GM23338 (cell line): ENCODE data around the gene USP6NL. TPM values are rescaled to one million over a fixed set of nuclear protein-coding genes. Genes with fewer than 3 reads are reported as not detected.

Experiments used
- ATAC-seq: fragments of 200-7000 bp; cut with Tn5 transposase; 3 replicates; pipeline ENCODE4 v1.9.1; 2020
- DNase-seq: peaks from one replicate; pipeline ENCODE4 v3.0.0-alpha.2; 2015; ENCODE audit warnings: low spot score
- H2AFZ ChIP-seq: fragments of 200-600 bp; sonication (generic); 2 replicates; pipeline ENCODE4 v1.8.0; 2016; ENCODE audit warnings: antibody characterized with exemption, mild to moderate bottlenecking, moderate library complexity
- H3F3A ChIP-seq: fragments of 200-600 bp; sonication (generic); replicated peaks from 2 replicates; pipeline ENCODE4 v1.8.0; 2017; ENCODE audit warnings: antibody characterized with exemption, mixed run types, low read depth
- H3K27ac ChIP-seq: fragments of 200-600 bp; sonication (generic); 2 replicates; pipeline ENCODE4 v1.6.1; 2016; ENCODE audit warnings: low read depth
- H3K27me3 ChIP-seq: fragments of 200-600 bp; sonication (generic); 2 replicates; pipeline ENCODE4 v1.8.0; 2016; ENCODE audit warnings: mild to moderate bottlenecking, mixed run types, moderate library complexity; ENCODE audit not compliant: insufficient read depth
- H3K36me3 ChIP-seq: fragments of 200-600 bp; sonication (generic); 2 replicates; pipeline ENCODE4 v1.8.0; 2016; ENCODE audit warnings: mild to moderate bottlenecking; ENCODE audit not compliant: insufficient read depth
- H3K4me1 ChIP-seq: fragments of 200-600 bp; sonication (generic); 2 replicates; pipeline ENCODE4 v1.8.0; 2016; ENCODE audit warnings: mild to moderate bottlenecking, moderate library complexity; ENCODE audit not compliant: insufficient read depth
- H3K4me2 ChIP-seq: fragments of 200-600 bp; sonication (generic); 2 replicates; pipeline ENCODE4 v1.7.1; 2017; ENCODE audit warnings: mixed run types
- H3K4me3 ChIP-seq: fragments of 200-600 bp; sonication (generic); 2 replicates; pipeline ENCODE4 v1.6.1; 2016; ENCODE audit warnings: mixed run types
- H3K79me2 ChIP-seq: fragments of 200-600 bp; sonication (generic); replicated peaks from 2 replicates; pipeline ENCODE4 v1.8.0; 2017; ENCODE audit warnings: mild to moderate bottlenecking; ENCODE audit not compliant: insufficient read depth
- H3K9me2 ChIP-seq: fragments of 200-600 bp; sonication (generic); 2 replicates; pipeline ENCODE4 v1.8.0; 2017; ENCODE audit not compliant: insufficient read depth
- H4K20me1 ChIP-seq: fragments of 200-600 bp; sonication (generic); replicated peaks from 2 replicates; pipeline ENCODE4 v1.8.0; 2017; ENCODE audit warnings: mild to moderate bottlenecking; ENCODE audit not compliant: insufficient read depth
- H3K27ac Mint-ChIP-seq: 2 replicates; pipeline ENCODE4 v1.8.0; 2020; ENCODE audit warnings: inconsistent platforms, mild to moderate bottlenecking, moderate library complexity, mixed read lengths
- H3K27me3 Mint-ChIP-seq: 3 replicates; pipeline ENCODE4 v1.8.0; 2022; ENCODE audit warnings: low read depth, mild to moderate bottlenecking, moderate library complexity, mixed read lengths, inconsistent platforms; ENCODE audit not compliant: insufficient read depth, poor library complexity
- H3K36me3 Mint-ChIP-seq: 3 replicates; pipeline ENCODE4 v1.8.0; 2021; ENCODE audit warnings: low read depth, mild to moderate bottlenecking, inconsistent platforms, moderate library complexity, mixed read lengths
- H3K4me1 Mint-ChIP-seq: 3 replicates; pipeline ENCODE4 v1.8.0; 2020; ENCODE audit warnings: mild to moderate bottlenecking, inconsistent platforms, mixed read lengths
- H3K4me3 Mint-ChIP-seq: 3 replicates; pipeline ENCODE4 v1.8.0; 2021; ENCODE audit warnings: moderate library complexity, mild to moderate bottlenecking, inconsistent platforms, mixed read lengths
- H3K9me3 Mint-ChIP-seq: 3 replicates; pipeline ENCODE4 v1.8.0; 2020; ENCODE audit warnings: moderate library complexity, mild to moderate bottlenecking, inconsistent platforms, mixed read lengths
- CREB1 ChIP-seq: fragments of 250-450 bp; sonication (Bioruptor Pico); IDR thresholded peaks from 2 replicates; pipeline ENCODE4 v1.5.0; 2020; ENCODE audit warnings: low read depth, mild to moderate bottlenecking, moderate library complexity
- CTCF ChIP-seq, 2 experiments: fragments of 200-600 bp in 1 of 2; sonication (generic) in 1 of 2; conservative IDR thresholded peaks; 2 replicates each; pipeline versions ENCODE4 v1.5.1 to v1.6.1; 2016 to 2017; ENCODE audit warnings: antibody characterized with exemption in 2 of 2, low read depth in 2 of 2, mild to moderate bottlenecking in 2 of 2, moderate library complexity in 1 of 2
- ETS1 ChIP-seq: IDR thresholded peaks from 2 replicates; pipeline ENCODE4 v1.6.1; 2016; ENCODE audit warnings: antibody characterized with exemption
- EZH2 ChIP-seq: fragments of 200-600 bp; sonication (generic); IDR thresholded peaks from one replicate; pipeline ENCODE4 v1.8.0; 2017; ENCODE audit warnings: antibody characterized with exemption, mild to moderate bottlenecking, low read depth; ENCODE audit not compliant: unreplicated experiment
- EZH2phosphoT487 ChIP-seq: fragments of 200-600 bp; sonication (generic); IDR thresholded peaks from one replicate; pipeline ENCODE4 v1.8.1; 2018; ENCODE audit warnings: antibody characterized with exemption; ENCODE audit not compliant: unreplicated experiment
- JUNB ChIP-seq: IDR thresholded peaks from one replicate; pipeline ENCODE4 v1.6.1; 2016; ENCODE audit warnings: antibody characterized with exemption; ENCODE audit not compliant: unreplicated experiment
- NANOG ChIP-seq: IDR thresholded peaks from 2 replicates; pipeline ENCODE4 v1.6.1; 2016; ENCODE audit warnings: antibody characterized with exemption, borderline replicate concordance
- POLR2AphosphoS5 ChIP-seq: IDR thresholded peaks from 2 replicates; pipeline ENCODE4 v1.6.1; 2016; ENCODE audit warnings: antibody characterized with exemption, low read depth
- STAT1 ChIP-seq: IDR thresholded peaks from one replicate; pipeline ENCODE4 v1.6.1; 2016; ENCODE audit warnings: antibody characterized with exemption; ENCODE audit not compliant: unreplicated experiment
- ZNF114 ChIP-seq: fragments of 250-450 bp; sonication (Bioruptor Pico); IDR thresholded peaks from 2 replicates; pipeline ENCODE4 v1.5.0; 2020; ENCODE audit warnings: mild to moderate bottlenecking, moderate library complexity
- ZNF331 ChIP-seq: fragments of 250-450 bp; sonication (Bioruptor Pico); IDR thresholded peaks from 2 replicates; pipeline ENCODE4 v1.5.0; 2020; ENCODE audit warnings: low read depth, mild to moderate bottlenecking, moderate library complexity
- polyA plus RNA-seq: library from polyadenylated mRNA; unstranded; fragments of >200 nt; fragmentation: Nextera tagmentation; extraction: Ambion mirVana; gene quantifications from 2 replicates; pipeline ENCODE4 v1.2.1, GENCODE V29; 2016
- total RNA-seq: library from RNA; depleted of rRNA; stranded (reverse); fragments of >200 nt; shearing (Covaris generic); gene quantifications from 2 replicates; pipeline ENCODE4 v1.2.3, GENCODE V29; 2014

The USP6NL gene
- total and polyA plus RNA-seq, 2 experiments from 2014 or later, result 8.1 to 29.7 TPM

- TF ChIP-seq NANOG (no peak), STAT1 (no peak), ZNF114 (CRISPR knock-in tag) (no peak), EZH2phosphoT487 (no peak), JUNB (no peak), ETS1 (no peak), EZH2 (no peak), ZNF331 (CRISPR knock-in tag) (no peak), CREB1 (no peak)
These were observed 7.7 kb downstream of the USP6NL start (continued) for GRCh38 chr10:11603741-11604140.

- Mint-ChIP-seq H3K9me3 (no peaks in the 10 kb centered on the region; the same call in 2 of the 3 replicates), H3K4me3 (peak overlapping the region; percentile 8), H3K36me3 (0 out of 3 replicates have a peak, but pooled peaks cover 4% of the 10 kb centered on the region), H3K27ac (no peak overlapping the region; the same call in 1 of the 2 replicates), H3K4me1 (peaks cover 49% of the 10 kb centered on the region), H3K27me3 (peaks cover 1% of the 10 kb centered on the region)
- Histone ChIP-seq H2AFZ (no peak overlapping the region), H4K20me1 (peaks cover 46% of the 10 kb centered on the region), H3K4me2 (peak overlapping the region; percentile 36), H3K27ac (no peak overlapping the region), H3K79me2 (peaks cover 100% of the 10 kb centered on the region), H3K36me3 (no peaks in the 10 kb centered on the region), H3K27me3 (no peaks in the 10 kb centered on the region), H3K4me1 (peaks cover 46% of the 10 kb centered on the region), H3F3A (no peaks in the 10 kb centered on the region), H3K4me3 (peak overlapping the region; percentile 15; the same call in 1 of the 2 replicates), H3K9me2 (no peaks in the 10 kb centered on the region)
- TF ChIP-seq POLR2AphosphoS5 (no peak), CTCF (conservative IDR thresholded peaks at IDR 0.05; ENCODE audit: low read depth in 2 of 2) (no peak), STAT1 (no peak), CREB1 (no peak)
- no peak; the same call in 2 of the 3 replicates for ATAC-seq
- peak; percentile 39 for DNase-seq
These were observed 8.4 kb downstream of the USP6NL start for GRCh38 chr10:11602919-11603523.

- H3K36me3 Mint-ChIP-seq, result 0 out of 3 replicates have a peak, but pooled peaks cover 4% of the 10 kb centered on the region
- Histone ChIP-seq H2AFZ (no peak overlapping the region), H4K20me1 (peaks cover 48% of the 10 kb centered on the region), H3K9me2 (no peaks in the 10 kb centered on the region), H3K36me3 (no peaks in the 10 kb centered on the region), H3K4me2 (peak overlapping the region; percentile 36), H3K4me1 (peaks cover 46% of the 10 kb centered on the region), H3K4me3 (peak overlapping the region; percentile 15; the same call in 1 of the 2 replicates), H3F3A (no peaks in the 10 kb centered on the region), H3K27ac (no peak overlapping the region), H3K27me3 (no peaks in the 10 kb centered on the region), H3K79me2 (peaks cover 100% of the 10 kb centered on the region)
- H3K27me3 Mint-ChIP-seq, result peaks cover 1% of the 10 kb centered on the region
- DNase-seq (no peak), ATAC-seq (no peak)
- H3K4me1 Mint-ChIP-seq, result peaks cover 47% of the 10 kb centered on the region
- no peaks in the 10 kb centered on the region; the same call in 2 of the 3 replicates for H3K9me3 Mint-ChIP-seq
- no peak overlapping the region for H3K27ac Mint-ChIP-seq
- TF ChIP-seq ZNF331 (CRISPR knock-in tag), result no peak
- H3K4me3 Mint-ChIP-seq, result no peak overlapping the region
These were observed 9.1 kb downstream of the USP6NL start for GRCh38 chr10:11602358-11602757.
